Muscle of leg (tissue), 16 donors: ENCODE results near the gene RASA4. TPM values are rescaled to one million over a fixed set of nuclear protein-coding genes. Genes with fewer than 3 reads are reported as not detected.
"Not testable (repeated sequence)": the region's sequence is repeated elsewhere in the genome, so short reads cannot be mapped to it uniquely, and the experiment has no call there.

Experiments
- DNase-seq: peaks from one replicate; pipeline ENCODE4 v3.0.0; 2013
- H3K27ac ChIP-seq: one replicate; pipeline ENCODE4 v1.5.1; 2013; ENCODE audit warnings: mild to moderate bottlenecking, low read length, control low read depth
- H3K27me3 ChIP-seq: one replicate; pipeline ENCODE4 v1.6.1; 2013; ENCODE audit warnings: low read length; ENCODE audit not compliant: control insufficient read depth, insufficient read depth
- H3K36me3 ChIP-seq: one replicate; pipeline ENCODE4 v1.6.1; 2013; ENCODE audit warnings: low read length; ENCODE audit not compliant: control insufficient read depth, insufficient read depth
- H3K4me1 ChIP-seq: one replicate; pipeline ENCODE4 v1.6.1; 2013; ENCODE audit warnings: low read length; ENCODE audit not compliant: control insufficient read depth, insufficient read depth
- H3K4me3 ChIP-seq: one replicate; pipeline ENCODE4 v1.5.1; 2013; ENCODE audit warnings: low read length, control low read depth
- H3K9me3 ChIP-seq: replicated peaks from 2 replicates; pipeline ENCODE4 v1.6.1; 2013; ENCODE audit warnings: low read depth, low read length; ENCODE audit not compliant: control insufficient read depth
- WGBS: methylation state at CpG from one replicate; pipeline ENCODE4 v1.1.5; 2013; ENCODE audit warnings: missing lambda C conversion rate; ENCODE audit not compliant: insufficient coverage; 5-methylcytosine and 5-hydroxymethylcytosine counted together
- long read RNA-seq, 11 donors: transcript quantifications; one replicate each; lab custom pipeline, GENCODE V29; 2026
- polyA plus RNA-seq, 8 donors: library from polyadenylated mRNA; unstranded; fragments of 120-200 nt; gene quantifications; one replicate each; pipeline versions ENCODE4 v1.2.1 to v1.2.3, GENCODE V29; 2013; ENCODE audit warnings: inconsistent platforms in 1 of 8, low replicate concordance in 1 of 8; ENCODE audit not compliant: insufficient read length in 8 of 8, insufficient read depth in 1 of 8
- total RNA-seq: library from RNA; stranded (reverse); fragments of 120-200 nt; gene quantifications from one replicate; pipeline ENCODE4 v1.2.4, GENCODE V29; 2013

RASA4 gene
- total RNA-seq (13.7 TPM), polyA plus RNA-seq (10 to 100 TPM; 19.3 to 48.2 (median 34.4) TPM)
- long read RNA-seq, donor 1, partial matches to known transcripts, result 0 of 1 reads
- long read RNA-seq, donor 1, other reads (novel, unspliced or antisense), result 0 of 1 reads
- long read RNA-seq, donor 2, result 0 reads
- long read RNA-seq, donor 3, partial matches to known transcripts, result 0 of 2 reads
- long read RNA-seq, donor 3, other reads (novel, unspliced or antisense), result 0 of 2 reads
- long read RNA-seq, donor 4, result 0 reads
- long read RNA-seq, donor 5, full-length matches to known transcripts, result 1 of 1 reads
- long read RNA-seq, donor 5, partial matches to known transcripts, result 0 of 1 reads
- long read RNA-seq, donor 5, other reads (novel, unspliced or antisense), result 0 of 1 reads
- long read RNA-seq, donor 6, full-length matches to known transcripts, result 5 of 5 reads
- long read RNA-seq, donor 6, partial matches to known transcripts, result 0 of 5 reads
- long read RNA-seq, donor 6, other reads (novel, unspliced or antisense), result 0 of 5 reads
- long read RNA-seq, donor 7, result 0 reads
- long read RNA-seq, donor 8, result 0 reads
- long read RNA-seq, donor 9, result 0 reads
- long read RNA-seq, donor 10, full-length matches to known transcripts, result 1 of 1 reads
- long read RNA-seq, donor 10, partial matches to known transcripts, result 0 of 1 reads
- long read RNA-seq, donor 10, other reads (novel, unspliced or antisense), result 0 of 1 reads
- long read RNA-seq, donor 11, partial matches to known transcripts, result 0 of 2 reads
- long read RNA-seq, donor 11, other reads (novel, unspliced or antisense), result 0 of 2 reads

DNA sequence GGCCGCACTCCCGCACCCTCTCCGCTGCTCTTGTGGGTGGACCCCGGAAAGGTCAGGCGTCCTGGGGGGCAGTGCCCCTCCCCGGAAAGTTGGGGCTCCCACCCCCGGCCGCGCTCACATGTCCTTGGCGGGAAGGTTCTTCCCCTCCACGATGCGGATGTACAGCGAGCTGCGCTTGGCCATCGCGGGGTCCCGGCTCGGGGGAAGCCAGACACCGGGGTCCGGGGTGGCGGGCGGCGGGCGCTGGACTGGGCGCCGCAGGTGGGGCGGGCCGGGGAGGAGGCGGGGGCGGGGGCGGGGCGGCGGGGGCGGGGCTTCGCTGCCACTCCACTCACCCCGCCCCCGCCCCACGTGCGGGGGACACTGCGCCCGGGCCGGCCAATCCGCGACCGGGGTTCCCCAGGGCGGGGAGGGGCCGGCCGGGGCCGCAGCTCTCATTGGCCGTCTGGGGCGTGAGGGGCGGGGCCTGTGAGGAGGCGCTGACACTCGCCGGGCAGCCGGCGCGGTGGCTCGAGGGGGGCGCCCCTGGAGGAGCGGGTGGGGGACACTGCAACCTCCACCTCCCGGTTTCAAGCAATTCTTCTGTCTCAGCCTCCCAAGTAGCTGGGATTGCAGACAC is at the start of gene RASA4:
TSS of gene RASA4 (minus strand) at position 250 of the 619 bp plus-strand sequence. CDS start at position 183, 67 bp downstream.
- peak within 1 kb of the TSS; percentile 40 for H3K4me3 ChIP-seq
- H3K9me3 ChIP-seq, H3K27me3 ChIP-seq, H3K36me3 ChIP-seq, H3K4me1 ChIP-seq, H3K27ac ChIP-seq: not testable (repeated sequence)
- WGBS, result no CpG with 5 or more reads among the region's 62 CpGs
- peak; percentile 36 for DNase-seq

DNA sequence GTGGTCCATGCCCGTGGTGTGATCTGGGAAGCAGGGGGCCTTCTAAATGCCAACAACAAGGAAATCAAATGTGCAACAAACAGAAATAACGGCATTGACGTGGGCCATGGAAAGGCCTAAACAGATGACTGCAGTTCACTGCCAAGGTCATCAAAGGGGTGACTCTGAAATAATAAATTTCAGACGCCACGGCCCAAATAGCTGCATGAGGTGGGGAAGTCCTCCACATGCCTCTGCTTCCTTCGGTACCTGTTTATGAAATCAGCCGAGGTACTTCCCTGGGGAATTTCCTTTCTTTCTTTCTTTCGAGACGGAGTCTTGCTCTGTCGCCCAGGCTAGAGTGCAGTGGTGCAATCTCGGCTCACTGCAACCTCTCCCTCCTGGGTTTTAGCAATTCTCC is 48.2 kb upstream of the RASA4 start:
- H3K36me3 ChIP-seq, H3K4me1 ChIP-seq, H3K27me3 ChIP-seq, DNase-seq, H3K9me3 ChIP-seq, H3K27ac ChIP-seq, H3K4me3 ChIP-seq: not testable (repeated sequence)
- no CpG with 5 or more reads among the region's 11 CpGs for WGBS

DNA sequence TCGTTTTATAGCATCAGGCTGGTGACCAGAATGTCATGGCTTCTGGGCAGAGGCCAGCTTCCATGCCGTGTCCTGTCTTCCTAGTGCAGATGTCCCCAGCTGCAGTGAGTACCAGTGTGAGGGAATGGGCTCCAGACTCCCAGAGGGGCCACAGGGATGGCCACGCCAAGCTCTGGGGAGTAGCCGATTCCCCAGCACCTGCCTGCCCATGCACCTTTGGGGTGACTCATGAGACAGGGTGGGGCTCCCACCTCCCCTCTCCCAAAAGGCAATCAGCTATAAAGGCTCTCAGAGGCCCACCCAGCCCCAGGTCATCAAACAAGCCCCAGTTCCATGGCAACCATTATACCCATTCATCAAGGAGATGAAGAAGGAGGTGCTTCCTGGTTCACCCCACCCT is 33.4 kb upstream of the RASA4 start, which contains the start of gene SPDYE2B:
TSS of gene SPDYE2B (plus strand) at position 396 of the 400 bp plus-strand sequence. CDS start 2,030 bp downstream, outside the sequence.
- H3K36me3 ChIP-seq, H3K27me3 ChIP-seq, H3K4me1 ChIP-seq, H3K9me3 ChIP-seq, DNase-seq, H3K27ac ChIP-seq, H3K4me3 ChIP-seq: not testable (repeated sequence)
- no CpG with 5 or more reads among the region's 4 CpGs for WGBS

DNA sequence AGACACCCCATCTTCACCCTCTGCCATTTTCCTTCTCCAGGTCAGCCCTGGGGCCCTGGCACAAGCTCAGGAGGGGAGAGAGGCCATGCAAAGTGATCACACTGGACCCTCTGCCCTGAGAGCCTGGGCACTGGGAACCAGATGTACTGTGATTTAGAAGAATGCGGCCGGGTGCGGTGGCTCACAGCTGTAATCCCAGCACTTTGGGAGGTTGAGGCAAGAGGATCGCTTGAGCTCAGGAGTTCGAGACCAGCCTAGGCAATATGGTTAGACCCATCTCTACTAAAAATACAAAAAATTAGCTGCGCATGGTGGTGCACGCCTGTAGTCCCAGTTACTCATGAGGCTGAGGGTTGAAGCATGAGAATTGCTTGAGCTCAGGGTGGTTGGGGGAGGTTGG is 31.3 kb upstream of the RASA4 start:
- H3K27ac ChIP-seq, result not testable (repeated sequence)

DNA sequence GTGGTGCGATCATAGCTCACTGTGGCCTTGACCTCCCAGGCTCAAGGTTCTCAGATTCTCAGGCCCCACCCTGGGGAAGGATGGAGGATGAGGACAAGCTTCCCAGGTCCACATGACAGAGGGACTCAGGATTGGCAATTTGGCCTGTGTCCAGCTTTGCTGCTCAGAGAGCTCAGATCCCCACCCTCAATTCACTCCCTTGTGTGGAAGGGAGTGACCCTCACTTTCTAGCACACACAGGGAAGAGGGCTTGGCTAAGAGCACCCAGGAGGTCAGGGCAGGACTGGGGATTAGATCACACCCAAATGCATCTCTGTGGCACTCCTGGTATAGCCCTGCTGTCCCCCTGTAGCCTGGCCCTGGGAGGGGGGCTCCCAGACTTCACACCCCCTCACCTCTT is 26.8 kb upstream of the RASA4 start:
- no CpG with 5 or more reads among the region's 1 CpG for WGBS
- not testable (repeated sequence) for H3K9me3 ChIP-seq, H3K27ac ChIP-seq, H3K4me1 ChIP-seq, DNase-seq, H3K4me3 ChIP-seq, H3K36me3 ChIP-seq, H3K27me3 ChIP-seq

More for the DNA sequence above, 31.3 kb upstream of the RASA4 start:
- not testable (repeated sequence) for H3K4me1 ChIP-seq, H3K4me3 ChIP-seq, H3K9me3 ChIP-seq, H3K36me3 ChIP-seq, H3K27me3 ChIP-seq, DNase-seq
- no CpG with 5 or more reads among the region's 7 CpGs for WGBS

DNA sequence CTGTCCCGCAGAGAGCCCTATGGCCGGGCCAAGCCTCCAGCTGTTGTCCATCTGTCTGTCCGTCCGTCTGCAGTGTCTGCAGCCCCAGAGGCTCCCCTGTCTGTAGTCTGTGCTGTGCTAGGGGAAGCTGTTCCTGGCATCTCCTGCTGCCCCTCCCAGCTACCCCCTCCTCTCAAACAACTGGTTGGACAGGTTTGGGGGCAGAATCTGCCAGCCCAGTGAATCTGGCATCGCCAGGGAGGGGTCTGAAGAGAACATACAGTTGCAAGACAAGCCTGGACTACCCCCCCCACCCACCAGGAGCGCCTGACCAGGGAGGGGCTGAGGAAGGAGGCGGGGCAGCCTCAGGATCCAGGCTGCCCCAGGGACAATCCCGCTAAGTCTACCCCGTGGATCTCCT is 26.1 kb upstream of the RASA4 start, which contains the start of gene UPK3BL1:
TSS of gene UPK3BL1 (minus strand) at position 101 of the 400 bp plus-strand sequence. CDS start at position 51, 50 bp downstream.
- H3K4me1 ChIP-seq, H3K27ac ChIP-seq, DNase-seq, H3K36me3 ChIP-seq, H3K27me3 ChIP-seq, H3K4me3 ChIP-seq, H3K9me3 ChIP-seq: not testable (repeated sequence)
- WGBS, result no CpG with 5 or more reads among the region's 9 CpGs

DNA sequence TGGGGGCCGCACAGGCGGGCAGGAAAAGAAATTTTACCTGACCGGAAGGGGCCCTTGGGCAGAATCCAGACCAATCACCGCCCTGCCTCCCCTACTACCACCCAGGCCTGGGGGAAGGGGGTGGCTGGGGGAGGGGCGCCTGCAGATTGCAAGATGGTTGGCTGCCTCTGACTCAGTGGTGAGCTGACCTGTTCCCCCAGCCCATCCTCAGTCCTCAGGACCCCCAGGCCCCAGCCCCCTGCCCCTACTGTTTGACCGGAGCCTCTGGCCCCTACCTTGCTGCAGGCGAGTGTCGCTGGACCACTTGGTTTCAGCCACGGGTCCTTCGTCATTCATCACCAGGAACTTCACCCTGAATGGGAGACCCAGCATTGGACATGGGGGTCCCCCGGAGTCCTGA is 22.3 kb upstream of the RASA4 start:
- not testable (repeated sequence) for DNase-seq, H3K27ac ChIP-seq, H3K36me3 ChIP-seq, H3K9me3 ChIP-seq, H3K4me1 ChIP-seq, H3K27me3 ChIP-seq, H3K4me3 ChIP-seq
- no CpG with 5 or more reads among the region's 11 CpGs for WGBS

DNA sequence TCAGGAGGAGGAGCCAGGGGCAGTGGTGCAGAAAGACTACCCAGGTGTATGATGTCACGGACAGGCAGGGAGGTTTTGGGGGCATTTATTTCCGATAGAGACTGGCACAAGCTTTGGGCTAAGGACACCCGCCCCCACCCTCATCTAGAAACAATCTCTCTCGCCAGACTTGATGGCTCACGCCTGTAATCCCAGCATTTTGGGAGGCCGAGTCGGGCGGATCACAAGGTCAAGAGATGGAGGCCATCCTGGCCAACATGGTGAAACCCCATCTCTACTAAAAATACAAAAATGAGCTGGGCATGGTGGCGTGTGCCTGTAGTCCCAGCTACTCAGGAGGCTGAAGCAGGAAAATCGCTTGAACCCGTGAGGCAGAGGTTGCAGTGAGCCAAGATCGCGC is 20.4 kb upstream of the RASA4 start:
- H3K9me3 ChIP-seq, H3K27ac ChIP-seq, H3K4me1 ChIP-seq, H3K27me3 ChIP-seq, DNase-seq, H3K36me3 ChIP-seq, H3K4me3 ChIP-seq: not testable (repeated sequence)
- WGBS, result no CpG with 5 or more reads among the region's 13 CpGs

DNA sequence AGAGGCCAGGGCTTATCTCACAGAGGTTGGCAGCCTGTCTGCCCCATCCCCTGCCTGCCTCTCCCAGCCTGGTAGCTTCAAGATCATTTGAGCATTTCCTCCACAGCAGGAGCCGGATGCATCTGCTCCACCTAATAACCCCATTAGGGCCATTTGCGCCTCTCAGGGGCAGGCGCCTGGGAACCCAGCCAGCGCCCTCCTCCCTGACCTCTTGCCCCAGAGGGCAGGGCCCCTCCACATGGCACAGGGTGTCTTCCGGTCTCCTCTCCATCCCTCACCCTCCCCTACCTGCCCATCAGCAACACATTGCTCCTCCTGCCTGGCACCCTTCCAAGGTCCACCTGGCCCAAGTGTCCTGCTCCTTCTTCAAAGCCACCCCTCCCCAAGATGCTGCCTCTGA is 18.8 kb upstream of the RASA4 start:
- not testable (repeated sequence) for H3K27me3 ChIP-seq, DNase-seq, H3K27ac ChIP-seq, H3K4me3 ChIP-seq, H3K36me3 ChIP-seq, H3K4me1 ChIP-seq, H3K9me3 ChIP-seq
- WGBS, result no CpG with 5 or more reads among the region's 5 CpGs

DNA sequence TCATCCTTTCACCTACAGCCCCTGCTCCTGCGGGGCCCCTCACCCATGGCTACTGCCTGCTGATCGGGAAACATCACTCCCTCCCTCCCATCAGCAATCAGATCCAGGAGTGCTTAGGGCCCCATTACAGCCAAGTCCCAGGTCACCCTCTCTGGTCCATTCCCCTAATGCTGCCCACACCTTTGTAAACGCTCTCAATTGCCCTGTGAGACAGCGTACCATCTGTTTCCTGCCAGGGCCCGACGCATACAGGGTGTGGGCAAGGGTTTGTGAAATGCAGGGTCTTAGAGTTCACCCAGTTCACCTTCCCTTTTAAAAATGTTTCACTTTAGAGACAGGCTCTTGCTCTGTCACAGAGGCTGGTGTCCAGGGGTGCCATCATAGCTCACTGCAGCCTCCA is 17.7 kb upstream of the RASA4 start:
- no CpG with 5 or more reads among the region's 6 CpGs for WGBS
- not testable (repeated sequence) for H3K9me3 ChIP-seq, H3K4me1 ChIP-seq, DNase-seq, H3K27me3 ChIP-seq, H3K4me3 ChIP-seq, H3K27ac ChIP-seq, H3K36me3 ChIP-seq
